ENCODE results near the gene CD96. TPM values are rescaled to one million over a fixed set of nuclear protein-coding genes. Genes with fewer than 3 reads are reported as not detected.

The CD96 gene
- total RNA-seq, 1 donor from 2014 or later: 9.5 TPM

- Histone ChIP-seq H3K27ac (no peak overlapping the region), H3K4me3 (no peak overlapping the region), H3K36me3 (no peaks in the 10 kb centered on the region), H3K4me1 (no peaks in the 10 kb centered on the region), H3K27me3 (no peaks in the 10 kb centered on the region), H3K9me3 (no peaks in the 10 kb centered on the region)
- ATAC-seq (no peak), DNase-seq (no peak)
- no peak for TF ChIP-seq CTCF (IDR thresholded peaks at IDR 0.05)
- intact Hi-C loops (cut with DNase I): no loop called here
Observed at GRCh38 chr3:111613294-111613693, 71.3 kb downstream of the CD96 start.

- H3K4me1 ChIP-seq: no peaks in the 10 kb centered on the region
- ATAC-seq (no peak), DNase-seq (no peak)
- no peak overlapping the region for H3K4me3 ChIP-seq
- H3K36me3 ChIP-seq: no peaks in the 10 kb centered on the region
- intact Hi-C loops (cut with DNase I): no loop called here
- no peak for TF ChIP-seq CTCF (IDR thresholded peaks at IDR 0.05)
- H3K27ac ChIP-seq: no peak overlapping the region
- no peaks in the 10 kb centered on the region for H3K9me3 ChIP-seq
- no peaks in the 10 kb centered on the region for H3K27me3 ChIP-seq
Observed at GRCh38 chr3:111615880-111616279, 73.9 kb downstream of the CD96 start.

- Histone ChIP-seq H3K36me3 (no peaks in the 10 kb centered on the region), H3K27me3 (no peaks in the 10 kb centered on the region), H3K9me3 (no peaks in the 10 kb centered on the region), H3K4me1 (no peaks in the 10 kb centered on the region), H3K4me3 (no peak overlapping the region), H3K27ac (no peak overlapping the region)
- TF ChIP-seq CTCF (IDR thresholded peaks at IDR 0.05): peak; percentile 21
- ATAC-seq (peak; percentile 88), DNase-seq (no peak)
- intact Hi-C loops (cut with DNase I): no loop called here
Observed at GRCh38 chr3:111616417-111617105, 74.6 kb downstream of the CD96 start.

- DNase-seq: no peak
- intact Hi-C loops (cut with DNase I): no loop called here
Observed at GRCh38 chr3:111617406-111617805, 75.4 kb downstream of the CD96 start.

GRCh38 chr3:111617912-111618601 lies 76.1 kb downstream of the CD96 start:
- ATAC-seq: no peak
- Histone ChIP-seq H3K9me3 (no peaks in the 10 kb centered on the region), H3K36me3 (no peaks in the 10 kb centered on the region), H3K27ac (no peak overlapping the region), H3K4me1 (no peaks in the 10 kb centered on the region), H3K4me3 (no peak overlapping the region), H3K27me3 (no peaks in the 10 kb centered on the region)
- no peak for TF ChIP-seq CTCF (IDR thresholded peaks at IDR 0.05)
- intact Hi-C loops (cut with DNase I): no loop called here
- no peak for DNase-seq

More at GRCh38 chr3:111617406-111617805, 75.4 kb downstream of the CD96 start:
- no peak for ATAC-seq
- no peak overlapping the region for H3K4me3 ChIP-seq
- H3K36me3 ChIP-seq: no peaks in the 10 kb centered on the region
- no peaks in the 10 kb centered on the region for H3K9me3 ChIP-seq
- H3K4me1 ChIP-seq: no peaks in the 10 kb centered on the region
- no peaks in the 10 kb centered on the region for H3K27me3 ChIP-seq
- H3K27ac ChIP-seq: no peak overlapping the region
- TF ChIP-seq CTCF (IDR thresholded peaks at IDR 0.05): no peak

All from upper lobe of right lung (tissue), 1 donor.